Measurements from ENCODE around the gene PPFIA1. TPM values are rescaled to one million over a fixed set of nuclear protein-coding genes. Genes with fewer than 3 reads are reported as not detected.

The PPFIA1 gene
- total and polyA plus RNA-seq, 2 of the 8 experiments (the other 6 are each of a cell fraction or from before 2014, with no cell fraction given): 44.3 to 73.5 TPM

- no peaks in the 10 kb centered on the region for H3K27me3 ChIP-seq (replicated peaks in 1 of 4; ENCODE audit: control insufficient read depth in 3 of 4, extremely low read depth in 1 of 4, insufficient read depth in 3 of 4, low read length in 3 of 4)
- no peak overlapping the region for H3K18ac ChIP-seq (ENCODE audit: extremely low read depth, low read length)
- H4K91ac ChIP-seq (replicated peaks; ENCODE audit: insufficient read length, low read length): no peak overlapping the region
- FAIRE-seq: no peak
- 93% methylated on average over 15 of the region's 15 CpGs; no CpG with 5 or more reads in 1 of the 2 experiments for WGBS, 2 experiments (ENCODE audit: extremely low coverage in 1 of 2, insufficient coverage in 1 of 2, insufficient read length in 1 of 2, insufficient replicate concordance in 2 of 2, low coverage in 1 of 2, low lambda C conversion rate in 2 of 2, missing lambda C conversion rate in 1 of 2)
- no peak overlapping the region for H3K14ac ChIP-seq (ENCODE audit: insufficient read length)
- H2BK120ac ChIP-seq (replicated peaks; ENCODE audit: low read depth, low read length): no peak overlapping the region
- no peak overlapping the region for H3K9ac ChIP-seq (replicated peaks in 1 of 4; ENCODE audit: extremely low read depth in 1 of 4, low read depth in 3 of 4, low read length in 3 of 4)
- H4K8ac ChIP-seq (ENCODE audit: extremely low read depth, insufficient read depth, low read length): no peak overlapping the region
- H4K5ac ChIP-seq (ENCODE audit: insufficient read length, low read depth, low read length): no peak overlapping the region
- H3K4me3 ChIP-seq (ENCODE audit: extremely low read depth in 1 of 4, insufficient read depth in 2 of 4, low read depth in 3 of 4, low read length in 4 of 4): no peak overlapping the region
- no peak overlapping the region for H2BK12ac ChIP-seq (ENCODE audit: low read depth, low read length)
- DNase-seq (ENCODE audit: low read depth in 1 of 2, low spot score in 2 of 2): no peak
- no peaks in the 10 kb centered on the region for H3K9me3 ChIP-seq (ENCODE audit: insufficient read depth in 2 of 2, low read depth in 1 of 2, low read length in 1 of 2)
- no peak overlapping the region for H2BK15ac ChIP-seq (ENCODE audit: low read length)
- no peaks in the 10 kb centered on the region for H3K79me2 ChIP-seq (ENCODE audit: control insufficient read depth in 1 of 2, insufficient read depth in 2 of 2, low read length in 2 of 2)
- no peak overlapping the region for H3K4me2 ChIP-seq (ENCODE audit: insufficient read depth in 1 of 2, low read depth in 2 of 2, low read length in 2 of 2)
- H2BK20ac ChIP-seq (ENCODE audit: low read length): no peak overlapping the region
- H2AK5ac ChIP-seq (ENCODE audit: low read depth, low read length): no peak overlapping the region
- no peaks in the 10 kb centered on the region for H3K4me1 ChIP-seq (replicated peaks in 1 of 4; ENCODE audit: control insufficient read depth in 3 of 4, insufficient read depth in 4 of 4, low read length in 3 of 4)
- H3K23me2 ChIP-seq (ENCODE audit: low read depth, low read length): no peaks in the 10 kb centered on the region
- no peak overlapping the region for H3K56ac ChIP-seq (replicated peaks; ENCODE audit: insufficient read length, low read depth, low read length)
- H3K79me1 ChIP-seq (ENCODE audit: low read depth, low read length): no peaks in the 10 kb centered on the region
- no peak overlapping the region for H2AFZ ChIP-seq (ENCODE audit: low read length)
- H2BK5ac ChIP-seq (ENCODE audit: low read depth, low read length): no peak overlapping the region
- ChIA-PET POLR2A (ENCODE audit: partially characterized antibody) (interaction anchor here (0.7 to 1.1 kb wide), 3 partner anchors 14 to 44 kb away, joined by 3 to 4 read pairs (median 3); no protein-coding TSS in a partner anchor), CTCF (ENCODE audit: partially characterized antibody) (interaction anchor here (0.8 to 1.5 kb wide), 2 partner anchors 10 to 11 kb away, joined by 3 to 4 read pairs; no protein-coding TSS in a partner anchor)
- H3K27ac ChIP-seq (ENCODE audit: low read depth, low read length): no peak overlapping the region
- H3K23ac ChIP-seq (ENCODE audit: insufficient read length): no peak overlapping the region
- peaks cover 25 to 67% (median 62%) of the 10 kb centered on the region in 4 experiments for H3K36me3 ChIP-seq (ENCODE audit: control insufficient read depth in 2 of 4, insufficient read depth in 4 of 4, low read length in 3 of 4)
- peaks cover 0 to 7% of the 10 kb centered on the region in 2 experiments for H4K20me1 ChIP-seq (replicated peaks in 1 of 2; ENCODE audit: control insufficient read depth in 1 of 2, insufficient read depth in 2 of 2, low read length in 2 of 2)
- H3K4ac ChIP-seq (replicated peaks; ENCODE audit: insufficient read length, low read depth, low read length): no peak overlapping the region
- no peak for TF ChIP-seq GABPA (IDR thresholded peaks at IDR 0.05; ENCODE audit: borderline replicate concordance, insufficient read depth, low read length)
- TF ChIP-seq TEAD4 (IDR thresholded peaks at IDR 0.05; ENCODE audit: low read depth, low read length): no peak
- no peak for TF ChIP-seq HDAC2 (IDR thresholded peaks at IDR 0.05; ENCODE audit: borderline replicate concordance in 1 of 2, low read depth in 2 of 2, low read length in 2 of 2)
- no peak for TF ChIP-seq PHF8 (conservative IDR thresholded peaks at IDR 0.05; ENCODE audit: low read depth, low read length)
- TF ChIP-seq USF2 (IDR thresholded peaks at IDR 0.05; ENCODE audit: low read length): no peak
- no peak for TF ChIP-seq E2F6 (IDR thresholded peaks at IDR 0.05)
- no peak for TF ChIP-seq JUN (IDR thresholded peaks at IDR 0.05; ENCODE audit: low read depth, low read length)
- no peak for TF ChIP-seq KDM5A (IDR thresholded peaks at IDR 0.05; ENCODE audit: low read length)
- TF ChIP-seq SP1 (IDR thresholded peaks at IDR 0.05; ENCODE audit: low read depth, low read length): no peak
- no peak for TF ChIP-seq EGR1 (IDR thresholded peaks at IDR 0.05; ENCODE audit: borderline replicate concordance, low read depth, low read length)
- no peak for TF ChIP-seq GTF2F1 (IDR thresholded peaks at IDR 0.05; ENCODE audit: borderline replicate concordance, low read depth, low read length)
- no peak for TF ChIP-seq POU5F1 (IDR thresholded peaks at IDR 0.05; ENCODE audit: low read depth, low read length)
Observed at GRCh38 chr11:70341881-70342429, 71.5 kb downstream of the PPFIA1 start.

Measured in H1 (cell line).